ENCODE results near the gene SAPCD2.
A peak's percentile ranks its signal among the peaks of the same experiment; 100 is the strongest.

SAPCD2 gene

DNA sequence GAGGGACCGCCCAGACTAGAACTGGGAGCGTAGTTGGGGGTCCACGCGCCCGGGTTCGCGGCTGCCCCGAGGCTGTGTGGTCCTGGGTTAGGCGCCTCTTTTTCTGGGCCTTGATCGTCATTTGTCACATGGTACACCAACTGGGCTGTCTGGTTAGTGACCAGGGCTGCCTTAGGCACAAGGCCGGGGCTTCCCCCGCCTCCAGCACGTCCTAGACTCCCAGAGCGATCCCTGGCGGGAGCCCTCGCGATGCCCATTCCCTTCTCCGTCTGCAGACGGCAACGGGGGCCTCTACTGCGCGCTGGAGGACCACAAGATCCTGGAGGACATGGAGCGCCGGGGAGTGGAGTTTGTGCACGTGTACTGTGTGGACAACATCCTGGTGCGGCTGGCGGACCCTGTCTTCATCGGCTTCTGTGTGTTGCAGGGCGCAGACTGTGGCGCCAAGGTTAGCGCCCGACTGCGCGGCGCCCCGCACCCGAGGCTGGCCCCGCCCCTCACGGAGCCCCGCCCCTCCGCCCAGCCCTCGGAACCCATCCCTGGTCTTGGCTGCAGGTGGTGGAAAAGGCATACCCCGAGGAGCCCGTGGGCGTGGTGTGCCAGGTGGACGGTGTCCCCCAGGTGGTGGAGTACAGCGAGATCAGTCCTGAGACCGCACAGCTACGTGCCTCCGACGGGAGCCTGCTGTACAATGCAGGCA lies 8.5 kb upstream of the SAPCD2 start:
- no peak for DNase-seq (ENCODE audit: low read depth, low spot score)
- peak overlapping the region; percentile 78 for H3K4me3 ChIP-seq (ENCODE audit: insufficient read length, low read depth)
- H3K4me1 ChIP-seq (ENCODE audit: insufficient read depth, insufficient read length), result peaks cover 26% of the 10 kb centered on the region
- TF ChIP-seq YY1 (IDR thresholded peaks at IDR 0.05; ENCODE audit: insufficient read depth, insufficient read length) (no peak), SUZ12 (IDR thresholded peaks at IDR 0.05; ENCODE audit: extremely low read depth, insufficient read depth, insufficient read length) (no peak), ZNF274 (IDR thresholded peaks at IDR 0.05; ENCODE audit: low read depth, low read length) (no peak)
- no peak overlapping the region for H3K9ac ChIP-seq (ENCODE audit: insufficient read length, low read depth)
- H3K9me3 ChIP-seq (ENCODE audit: insufficient read depth, low read length), result no peaks in the 10 kb centered on the region
- H3K36me3 ChIP-seq (ENCODE audit: insufficient read depth, insufficient read length, low read length), result peaks cover 36% of the 10 kb centered on the region
- peaks cover 10% of the 10 kb centered on the region for H3K27me3 ChIP-seq (ENCODE audit: insufficient read depth, insufficient read length)

DNA sequence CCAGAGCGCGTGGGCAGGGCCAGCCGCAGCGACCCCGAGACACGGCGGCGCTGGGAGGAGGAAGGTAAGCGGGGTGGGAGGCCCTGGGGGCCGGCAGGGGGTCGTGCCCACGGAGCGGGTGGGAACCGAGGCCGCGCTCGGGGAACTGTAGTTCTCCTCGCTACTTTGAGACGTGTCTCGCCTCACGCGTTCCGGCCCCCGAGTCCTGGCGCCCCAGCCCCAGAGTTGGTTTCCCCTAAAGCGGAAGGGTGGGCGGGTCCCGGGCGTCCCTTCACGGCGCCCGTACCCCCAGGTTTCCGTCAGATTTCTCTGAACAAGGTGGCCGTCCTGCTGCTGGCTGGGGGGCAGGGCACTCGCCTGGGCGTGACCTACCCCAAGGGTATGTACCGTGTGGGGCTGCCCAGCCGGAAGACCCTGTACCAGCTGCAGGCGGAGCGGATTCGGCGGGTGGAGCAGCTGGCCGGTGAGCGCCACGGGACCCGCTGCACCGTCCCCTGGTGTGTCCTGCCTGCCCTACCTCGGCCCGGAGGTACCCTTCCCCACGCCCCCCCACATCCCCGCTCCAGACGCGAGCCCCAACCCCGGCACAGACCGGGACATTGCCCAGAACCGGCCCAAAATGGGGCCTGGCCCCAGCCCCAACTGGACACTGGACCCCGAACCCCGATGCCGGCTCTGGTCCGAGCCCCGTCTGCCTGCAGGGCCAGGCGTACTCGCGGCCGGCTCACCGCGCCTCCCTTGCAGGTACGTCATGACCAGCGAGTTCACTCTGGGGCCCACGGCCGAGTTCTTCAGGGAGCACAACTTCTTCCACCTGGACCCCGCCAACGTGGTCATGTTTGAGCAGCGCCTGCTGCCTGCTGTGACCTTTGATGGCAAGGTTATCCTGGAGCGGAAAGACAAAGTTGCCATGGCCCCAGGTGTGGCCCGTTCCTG lies 7.7 kb upstream of the SAPCD2 start:
- Histone ChIP-seq H3K9ac (ENCODE audit: insufficient read length, low read depth) (peak overlapping the region; percentile 90), H3K4me3 (ENCODE audit: insufficient read length, low read depth) (peak overlapping the region; percentile 78), H3K4me1 (ENCODE audit: insufficient read depth, insufficient read length) (peaks cover 19% of the 10 kb centered on the region), H3K36me3 (ENCODE audit: insufficient read depth, insufficient read length, low read length) (peaks cover 35% of the 10 kb centered on the region), H3K9me3 (ENCODE audit: insufficient read depth, low read length) (no peaks in the 10 kb centered on the region), H3K27me3 (ENCODE audit: insufficient read depth, insufficient read length) (peaks cover 12% of the 10 kb centered on the region)
- DNase-seq (ENCODE audit: low read depth, low spot score), result no peak
- TF ChIP-seq YY1 (IDR thresholded peaks at IDR 0.05; ENCODE audit: insufficient read depth, insufficient read length), result no peak
- no peak for TF ChIP-seq SUZ12 (IDR thresholded peaks at IDR 0.05; ENCODE audit: extremely low read depth, insufficient read depth, insufficient read length)
- no peak for TF ChIP-seq ZNF274 (IDR thresholded peaks at IDR 0.05; ENCODE audit: low read depth, low read length)

DNA sequence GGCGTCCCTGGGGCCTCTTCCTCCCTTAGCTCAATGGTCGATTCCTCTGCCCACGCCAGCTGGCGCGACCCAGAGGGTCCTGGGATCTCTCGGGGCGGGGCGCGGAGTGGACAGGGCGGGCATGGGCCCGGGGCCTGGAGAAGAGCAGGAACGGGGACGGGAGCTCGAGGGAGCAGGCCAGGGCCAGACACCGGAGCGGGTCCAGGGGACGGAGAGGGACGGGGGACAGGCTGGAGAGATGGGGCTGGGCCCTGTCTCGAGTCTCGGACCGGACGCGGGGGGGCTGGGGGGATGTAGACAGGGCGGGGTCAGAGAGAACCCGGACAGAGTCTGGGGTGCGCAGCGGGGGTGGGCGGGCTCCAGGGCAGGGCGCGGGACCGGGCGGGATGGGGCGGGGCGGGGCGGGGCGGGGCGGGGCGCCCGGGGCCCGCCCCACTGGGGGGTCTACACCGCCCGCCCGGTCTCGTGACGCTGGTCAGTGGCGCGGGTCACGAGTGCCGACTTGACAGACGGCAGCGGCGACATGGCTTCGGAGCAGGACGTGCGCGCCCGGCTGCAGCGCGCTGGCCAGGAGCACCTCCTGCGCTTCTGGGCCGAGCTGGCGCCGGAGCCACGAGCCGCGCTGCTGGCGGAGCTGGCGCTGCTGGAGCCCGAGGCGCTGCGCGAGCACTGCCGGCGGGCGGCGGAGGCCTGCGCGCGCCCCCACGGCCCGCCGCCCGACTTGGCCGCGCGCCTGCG lies 6.8 kb upstream of the SAPCD2 start, which contains the start of gene UAP1L1:
TSS of gene UAP1L1 (plus strand) at position 508 of the 738 bp plus-strand sequence. CDS start at position 524, 16 bp downstream.
- Histone ChIP-seq H3K4me1 (ENCODE audit: insufficient read depth, insufficient read length) (peaks cover 12% of the 10 kb centered on the region), H3K4me3 (ENCODE audit: insufficient read length, low read depth) (peak within 1 kb of the TSS; percentile 78), H3K36me3 (ENCODE audit: insufficient read depth, insufficient read length, low read length) (peaks cover 26% of the 10 kb centered on the region), H3K27me3 (ENCODE audit: insufficient read depth, insufficient read length) (peaks cover 12% of the 10 kb centered on the region), H3K9ac (ENCODE audit: insufficient read length, low read depth) (peak within 1 kb of the TSS; percentile 90), H3K9me3 (ENCODE audit: insufficient read depth, low read length) (no peaks in the 10 kb centered on the region)
- DNase-seq (ENCODE audit: low read depth, low spot score), result no peak
- no peak for TF ChIP-seq YY1 (IDR thresholded peaks at IDR 0.05; ENCODE audit: insufficient read depth, insufficient read length)
- TF ChIP-seq SUZ12 (IDR thresholded peaks at IDR 0.05; ENCODE audit: extremely low read depth, insufficient read depth, insufficient read length), result no peak
- no peak for TF ChIP-seq ZNF274 (IDR thresholded peaks at IDR 0.05; ENCODE audit: low read depth, low read length)

DNA sequence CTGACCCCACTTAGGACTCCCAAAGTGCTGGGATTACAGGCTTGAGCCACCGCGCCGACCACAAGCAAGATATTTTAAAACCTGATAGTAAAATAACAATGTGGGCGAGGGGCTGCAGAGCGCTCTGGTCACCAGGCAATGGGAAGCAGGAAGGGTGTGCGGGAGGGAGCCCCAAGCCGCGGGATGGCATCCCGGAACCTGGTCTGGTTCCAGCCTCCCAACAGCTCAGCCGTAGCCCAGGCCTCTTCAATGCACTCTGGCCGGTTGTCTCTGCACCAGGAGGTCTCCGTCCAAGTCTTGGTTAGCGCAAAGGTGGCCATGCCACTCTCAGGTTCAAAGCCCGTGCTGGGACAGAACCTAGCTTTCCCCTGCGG lies 6.3 kb upstream of the SAPCD2 start:
- peak overlapping the region; percentile 22 for H3K4me3 ChIP-seq (ENCODE audit: insufficient read length, low read depth)
- no peak for DNase-seq (ENCODE audit: low read depth, low spot score)
- H3K9ac ChIP-seq (ENCODE audit: insufficient read length, low read depth), result peak overlapping the region; percentile 79
- no peak for TF ChIP-seq SUZ12 (IDR thresholded peaks at IDR 0.05; ENCODE audit: extremely low read depth, insufficient read depth, insufficient read length)
- no peak for TF ChIP-seq YY1 (IDR thresholded peaks at IDR 0.05; ENCODE audit: insufficient read depth, insufficient read length)
- no peak for TF ChIP-seq ZNF274 (IDR thresholded peaks at IDR 0.05; ENCODE audit: low read depth, low read length)
- peaks cover 20% of the 10 kb centered on the region for H3K36me3 ChIP-seq (ENCODE audit: insufficient read depth, insufficient read length, low read length)
- H3K27me3 ChIP-seq (ENCODE audit: insufficient read depth, insufficient read length), result peaks cover 12% of the 10 kb centered on the region
- H3K4me1 ChIP-seq (ENCODE audit: insufficient read depth, insufficient read length), result peaks cover 12% of the 10 kb centered on the region
- no peaks in the 10 kb centered on the region for H3K9me3 ChIP-seq (ENCODE audit: insufficient read depth, low read length)

DNA sequence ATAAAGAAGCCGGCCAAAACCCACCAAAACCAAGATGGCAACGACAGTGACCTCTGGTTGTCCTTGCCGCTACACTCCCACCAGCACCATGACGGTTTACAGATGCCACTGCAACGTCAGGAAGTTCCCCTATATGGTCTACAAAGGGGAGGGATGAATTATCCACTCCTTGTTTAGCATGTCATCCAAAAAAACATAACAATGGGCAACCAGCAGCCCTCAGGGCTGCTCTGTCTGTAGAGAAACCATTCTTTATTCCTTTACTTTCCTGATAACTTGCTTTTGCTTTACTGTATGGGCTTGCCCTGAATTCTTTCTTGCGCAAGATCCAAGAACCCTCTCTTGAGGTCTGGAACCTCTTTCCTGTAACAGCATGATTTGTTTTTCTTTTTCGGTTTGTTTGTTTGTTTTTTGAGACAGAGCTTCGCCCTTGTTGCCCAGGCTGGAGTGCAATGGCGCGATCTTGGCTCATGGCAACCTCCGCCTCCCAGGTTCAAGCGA lies 5.0 kb upstream of the SAPCD2 start:
- TF ChIP-seq ZNF274 (IDR thresholded peaks at IDR 0.05; ENCODE audit: low read depth, low read length) (no peak), YY1 (IDR thresholded peaks at IDR 0.05; ENCODE audit: insufficient read depth, insufficient read length) (peak; percentile 26), SUZ12 (IDR thresholded peaks at IDR 0.05; ENCODE audit: extremely low read depth, insufficient read depth, insufficient read length) (no peak)
- no peak overlapping the region for H3K9ac ChIP-seq (ENCODE audit: insufficient read length, low read depth)
- H3K36me3 ChIP-seq (ENCODE audit: insufficient read depth, insufficient read length, low read length), result peaks cover 13% of the 10 kb centered on the region
- H3K4me3 ChIP-seq (ENCODE audit: insufficient read length, low read depth), result no peak overlapping the region
- peaks cover 12% of the 10 kb centered on the region for H3K27me3 ChIP-seq (ENCODE audit: insufficient read depth, insufficient read length)
- peaks cover 20% of the 10 kb centered on the region for H3K4me1 ChIP-seq (ENCODE audit: insufficient read depth, insufficient read length)
- DNase-seq (ENCODE audit: low read depth, low spot score), result no peak
- H3K9me3 ChIP-seq (ENCODE audit: insufficient read depth, low read length), result no peaks in the 10 kb centered on the region

DNA sequence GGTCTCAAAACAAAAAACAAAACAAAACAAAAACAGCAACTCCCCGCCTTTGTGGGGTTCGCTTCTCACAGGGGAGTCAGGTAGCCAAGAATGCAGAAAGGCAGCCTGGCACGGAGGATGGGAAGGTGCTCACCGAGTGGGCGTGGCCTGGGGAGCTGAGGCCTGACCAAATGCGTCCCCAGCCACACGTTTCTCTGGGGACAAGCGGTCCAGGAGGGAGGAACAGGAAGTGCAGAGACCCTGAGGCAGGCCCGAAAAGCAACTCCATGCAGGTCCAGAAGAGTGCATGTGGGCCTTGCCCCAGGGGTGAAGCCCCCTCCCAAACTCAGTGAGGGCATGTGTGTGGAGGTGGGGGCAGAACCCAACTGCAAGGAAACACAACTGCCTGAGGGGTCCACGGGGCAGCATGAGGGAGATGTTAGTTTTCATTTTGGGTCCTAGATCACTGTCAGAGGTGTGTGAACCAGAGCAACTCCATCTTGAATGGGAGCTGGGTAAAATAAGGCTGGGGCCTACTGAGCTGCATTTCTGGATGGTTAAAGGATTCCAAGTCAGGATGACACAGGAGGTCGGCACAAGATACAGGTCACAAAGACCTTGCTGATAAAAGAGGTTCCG lies 4.4 kb upstream of the SAPCD2 start:
- peaks cover 12% of the 10 kb centered on the region for H3K27me3 ChIP-seq (ENCODE audit: insufficient read depth, insufficient read length)
- H3K36me3 ChIP-seq (ENCODE audit: insufficient read depth, insufficient read length, low read length), result peaks cover 7% of the 10 kb centered on the region
- no peak overlapping the region for H3K4me3 ChIP-seq (ENCODE audit: insufficient read length, low read depth)
- peaks cover 20% of the 10 kb centered on the region for H3K4me1 ChIP-seq (ENCODE audit: insufficient read depth, insufficient read length)
- TF ChIP-seq YY1 (IDR thresholded peaks at IDR 0.05; ENCODE audit: insufficient read depth, insufficient read length) (no peak), ZNF274 (IDR thresholded peaks at IDR 0.05; ENCODE audit: low read depth, low read length) (no peak), SUZ12 (IDR thresholded peaks at IDR 0.05; ENCODE audit: extremely low read depth, insufficient read depth, insufficient read length) (no peak)
- no peak overlapping the region for H3K9ac ChIP-seq (ENCODE audit: insufficient read length, low read depth)
- no peaks in the 10 kb centered on the region for H3K9me3 ChIP-seq (ENCODE audit: insufficient read depth, low read length)
- no peak for DNase-seq (ENCODE audit: low read depth, low spot score)

Measured in NT2/D1 (cell line).